ENCODE data around the gene ELAVL1. TPM values are rescaled to one million over a fixed set of nuclear protein-coding genes. Genes with fewer than 3 reads are reported as not detected.
A peak's percentile ranks its signal among the peaks of the same experiment; 100 is the strongest.

ELAVL1 gene
- total RNA-seq, 1 donor from 2014 or later, result 67.9 TPM

GRCh38 chr19:7983995-7984837, 21.2 kb downstream of the ELAVL1 start:
- no peak overlapping the region for H3K27ac Mint-ChIP-seq (ENCODE audit: unreplicated experiment)
- peaks cover 32% of the 10 kb centered on the region for H3K4me1 Mint-ChIP-seq (ENCODE audit: low read depth)
- H3K9me3 Mint-ChIP-seq (ENCODE audit: low read depth), result no peaks in the 10 kb centered on the region
- no peak for TF ChIP-seq CTCF (IDR thresholded peaks at IDR 0.05)
- peak; percentile 65 for DNase-seq (ENCODE audit: low spot score)
- H3K36me3 Mint-ChIP-seq (ENCODE audit: low read depth), result peaks cover 20% of the 10 kb centered on the region
- H3K27me3 Mint-ChIP-seq (ENCODE audit: low read depth), result no peaks in the 10 kb centered on the region
- no peak overlapping the region for H3K4me3 Mint-ChIP-seq (ENCODE audit: unreplicated experiment)

- no peak for TF ChIP-seq CTCF (IDR thresholded peaks at IDR 0.05)
Observed at GRCh38 chr19:7983286-7983950, 22.0 kb downstream of the ELAVL1 start.

GRCh38 chr19:7982651-7983099, 22.8 kb downstream of the ELAVL1 start:
- no peak overlapping the region for H3K27ac Mint-ChIP-seq (ENCODE audit: unreplicated experiment)
- H3K9me3 Mint-ChIP-seq (ENCODE audit: low read depth), result no peaks in the 10 kb centered on the region
- peaks cover 17% of the 10 kb centered on the region for H3K4me1 Mint-ChIP-seq (ENCODE audit: low read depth)
- TF ChIP-seq CTCF (IDR thresholded peaks at IDR 0.05), result no peak
- no peaks in the 10 kb centered on the region for H3K27me3 Mint-ChIP-seq (ENCODE audit: low read depth)
- H3K36me3 Mint-ChIP-seq (ENCODE audit: low read depth), result peaks cover 11% of the 10 kb centered on the region
- no peak overlapping the region for H3K4me3 Mint-ChIP-seq (ENCODE audit: unreplicated experiment)
- DNase-seq (ENCODE audit: low spot score), result peak; percentile 49

More at GRCh38 chr19:7983286-7983950, 22.0 kb downstream of the ELAVL1 start:
- Mint-ChIP-seq H3K9me3 (ENCODE audit: low read depth) (no peaks in the 10 kb centered on the region), H3K36me3 (ENCODE audit: low read depth) (peaks cover 16% of the 10 kb centered on the region), H3K27me3 (ENCODE audit: low read depth) (no peaks in the 10 kb centered on the region), H3K27ac (ENCODE audit: unreplicated experiment) (no peak overlapping the region), H3K4me1 (ENCODE audit: low read depth) (peaks cover 24% of the 10 kb centered on the region), H3K4me3 (ENCODE audit: unreplicated experiment) (no peak overlapping the region)
- DNase-seq (ENCODE audit: low spot score), result peak; percentile 69

- Mint-ChIP-seq H3K9me3 (ENCODE audit: low read depth) (no peaks in the 10 kb centered on the region), H3K4me3 (ENCODE audit: unreplicated experiment) (no peak overlapping the region), H3K4me1 (ENCODE audit: low read depth) (peaks cover 11% of the 10 kb centered on the region), H3K27ac (ENCODE audit: unreplicated experiment) (no peak overlapping the region), H3K36me3 (ENCODE audit: low read depth) (peaks cover 11% of the 10 kb centered on the region), H3K27me3 (ENCODE audit: low read depth) (no peaks in the 10 kb centered on the region)
- peak; percentile 80 for DNase-seq (ENCODE audit: low spot score)
- TF ChIP-seq CTCF (IDR thresholded peaks at IDR 0.05), result no peak
Observed at GRCh38 chr19:7982103-7982502, 23.3 kb downstream of the ELAVL1 start.

GRCh38 chr19:7981661-7982060, 23.8 kb downstream of the ELAVL1 start:
- no peak overlapping the region for H3K4me3 Mint-ChIP-seq (ENCODE audit: unreplicated experiment)
- peaks cover 11% of the 10 kb centered on the region for H3K36me3 Mint-ChIP-seq (ENCODE audit: low read depth)
- DNase-seq (ENCODE audit: low spot score), result no peak
- no peaks in the 10 kb centered on the region for H3K9me3 Mint-ChIP-seq (ENCODE audit: low read depth)
- no peak for TF ChIP-seq CTCF (IDR thresholded peaks at IDR 0.05)
- H3K4me1 Mint-ChIP-seq (ENCODE audit: low read depth), result peaks cover 8% of the 10 kb centered on the region
- no peak overlapping the region for H3K27ac Mint-ChIP-seq (ENCODE audit: unreplicated experiment)
- H3K27me3 Mint-ChIP-seq (ENCODE audit: low read depth), result no peaks in the 10 kb centered on the region

Data from chondrocyte (in vitro differentiated cells).